ENCODE measurements around the gene SHANK2.

Gene SHANK2

DNA sequence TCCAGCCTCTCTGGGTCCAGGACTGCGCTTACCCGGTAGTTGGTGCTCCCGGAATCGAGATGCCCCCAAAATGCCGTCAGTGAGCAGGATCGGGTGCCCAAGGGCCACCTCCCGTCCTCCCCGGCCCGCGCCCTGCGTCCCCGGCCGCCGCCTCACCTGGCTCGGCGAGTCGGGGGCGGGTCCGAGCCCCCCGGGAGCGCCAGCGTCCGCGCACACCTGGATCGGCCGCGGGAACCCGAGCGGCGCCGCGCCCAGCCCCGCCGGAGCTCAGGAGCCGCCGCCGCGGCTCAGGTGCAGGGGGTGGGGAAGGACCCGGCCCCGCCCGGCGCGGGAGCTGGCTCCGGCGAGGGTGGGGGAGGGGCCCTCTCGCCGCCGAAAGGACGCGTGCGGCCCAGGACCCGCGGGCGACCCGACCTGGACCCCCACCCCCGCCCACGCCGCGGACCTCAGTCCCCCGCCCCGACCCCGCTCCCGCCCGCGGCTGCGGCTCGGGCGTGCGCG lies at the start of gene SHANK2:
TSS of gene SHANK2 (minus strand) at position 309 of the 501 bp plus-strand sequence. CDS start 105,251 bp downstream, outside the sequence.
- H3K9me3 Mint-ChIP-seq, result no peaks in the 10 kb centered on the region
- no peaks in the 10 kb centered on the region for H3K36me3 Mint-ChIP-seq (ENCODE audit: low read depth)
- H3K27ac Mint-ChIP-seq, result no peak within 1 kb of the TSS
- H3K27me3 Mint-ChIP-seq, result peaks cover 73% of the 10 kb centered on the region
- peaks cover 4% of the 10 kb centered on the region for H3K4me1 Mint-ChIP-seq (ENCODE audit: low read depth)
- no peak within 1 kb of the TSS for H3K4me3 Mint-ChIP-seq
- no peak for DNase-seq

DNA sequence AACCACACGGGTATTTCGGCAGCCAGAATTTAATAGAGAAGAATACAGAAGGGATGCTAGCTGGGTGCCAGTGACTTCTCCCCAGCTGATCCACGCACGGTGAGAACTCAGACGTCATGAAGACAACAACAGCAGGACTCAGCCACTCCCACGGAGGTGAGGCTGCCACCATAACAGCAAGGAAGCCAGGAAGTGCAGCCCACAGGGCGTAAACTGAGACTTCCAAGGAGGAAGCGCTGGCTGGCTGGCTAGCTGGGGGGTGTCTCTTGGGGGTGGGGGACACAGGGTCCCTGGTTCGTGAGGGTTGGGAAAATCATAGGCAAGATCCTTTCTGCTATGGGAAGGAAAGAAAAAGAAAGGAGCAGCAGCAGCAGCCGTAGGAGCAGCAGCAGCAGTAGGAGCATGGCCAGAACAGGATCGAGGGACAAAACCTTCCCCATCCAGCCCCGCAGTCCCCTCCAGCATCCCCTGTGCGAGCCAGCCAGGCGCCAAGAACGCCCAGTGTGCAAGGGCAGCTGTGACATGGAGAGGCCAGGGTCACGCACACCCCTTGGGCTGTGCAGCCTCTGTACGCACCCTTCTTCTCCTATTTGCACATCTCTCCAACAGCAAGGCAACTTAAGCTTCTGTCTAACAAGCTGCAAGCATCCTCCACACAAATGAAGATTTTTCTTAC lies 49.6 kb upstream of the SHANK2 start:
- no peak overlapping the region for H3K4me3 Mint-ChIP-seq
- peaks cover 35% of the 10 kb centered on the region for H3K27me3 Mint-ChIP-seq
- H3K9me3 Mint-ChIP-seq, result no peaks in the 10 kb centered on the region

DNA sequence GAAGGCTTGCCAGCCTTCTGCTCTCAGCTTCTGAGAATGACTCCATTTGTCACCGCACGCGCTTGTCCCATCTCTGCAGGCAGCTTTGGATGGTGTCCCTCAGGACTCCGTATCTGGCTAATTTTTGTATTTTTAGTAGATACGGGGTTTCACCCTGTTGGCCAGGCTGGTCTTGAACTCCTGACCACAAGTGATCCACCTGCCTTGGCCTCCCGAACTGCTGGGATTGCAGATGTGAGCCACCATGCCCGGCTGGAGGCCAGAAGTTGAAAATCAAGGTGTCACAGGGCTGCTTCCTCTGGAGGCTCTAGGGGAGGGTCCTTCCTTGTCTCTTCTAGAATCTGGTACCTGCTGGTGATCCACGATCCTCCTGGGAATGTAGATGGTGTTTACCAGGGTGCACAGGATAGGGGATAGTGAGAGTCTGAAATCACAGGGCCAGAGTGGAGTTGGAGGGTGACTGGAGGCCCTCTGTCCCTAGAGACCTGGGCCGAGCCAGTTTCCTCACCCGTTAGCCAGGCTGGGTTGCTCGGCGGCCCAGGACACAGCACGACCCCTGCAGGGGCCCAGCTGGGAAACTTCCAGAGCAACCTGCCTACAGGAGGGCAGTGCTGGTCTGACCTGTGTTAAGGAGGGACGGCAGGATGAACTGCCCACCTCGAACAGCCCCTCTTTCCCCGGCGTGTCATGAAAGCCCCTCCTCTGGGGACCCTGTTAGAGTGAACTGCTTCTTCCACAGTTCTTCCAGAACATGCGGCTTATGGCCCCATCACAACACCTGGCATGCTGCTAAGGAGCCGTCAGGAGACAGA lies 48.9 kb upstream of the SHANK2 start:
- no peak overlapping the region for H3K27ac Mint-ChIP-seq
- no peaks in the 10 kb centered on the region for H3K9me3 Mint-ChIP-seq
- no peaks in the 10 kb centered on the region for H3K36me3 Mint-ChIP-seq (ENCODE audit: low read depth)
- H3K27me3 Mint-ChIP-seq, result peaks cover 36% of the 10 kb centered on the region
- no peak overlapping the region for H3K4me3 Mint-ChIP-seq
- H3K4me1 Mint-ChIP-seq (ENCODE audit: low read depth), result no peaks in the 10 kb centered on the region
- no peak for DNase-seq

More for the DNA sequence above, 49.6 kb upstream of the SHANK2 start:
- no peaks in the 10 kb centered on the region for H3K36me3 Mint-ChIP-seq (ENCODE audit: low read depth)
- no peaks in the 10 kb centered on the region for H3K4me1 Mint-ChIP-seq (ENCODE audit: low read depth)
- H3K27ac Mint-ChIP-seq, result no peak overlapping the region
- DNase-seq, result no peak

DNA sequence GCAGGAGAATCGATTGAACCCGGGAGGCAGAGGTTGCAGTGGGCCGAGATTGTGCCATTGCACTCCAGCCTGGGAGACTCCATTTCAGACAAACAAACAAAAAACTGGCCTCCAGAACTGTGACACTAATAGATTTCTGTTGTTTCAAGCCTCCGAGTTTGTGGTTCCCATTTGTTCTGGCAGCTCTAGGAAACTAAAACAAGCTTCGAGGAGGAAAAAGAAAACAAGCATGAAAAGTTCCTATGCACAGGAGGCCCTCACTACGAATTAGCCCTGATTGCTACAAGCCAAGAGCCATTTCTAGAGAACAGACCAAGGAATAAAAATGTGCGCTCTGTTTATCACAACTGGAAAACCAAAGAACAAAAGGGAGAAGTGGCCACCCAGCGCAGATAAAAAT lies 47.8 kb upstream of the SHANK2 start:
- no peak overlapping the region for H3K4me3 Mint-ChIP-seq
- no peaks in the 10 kb centered on the region for H3K4me1 Mint-ChIP-seq (ENCODE audit: low read depth)
- no peaks in the 10 kb centered on the region for H3K36me3 Mint-ChIP-seq (ENCODE audit: low read depth)
- H3K9me3 Mint-ChIP-seq, result no peaks in the 10 kb centered on the region
- H3K27ac Mint-ChIP-seq, result no peak overlapping the region
- peaks cover 42% of the 10 kb centered on the region for H3K27me3 Mint-ChIP-seq
- DNase-seq, result no peak

DNA sequence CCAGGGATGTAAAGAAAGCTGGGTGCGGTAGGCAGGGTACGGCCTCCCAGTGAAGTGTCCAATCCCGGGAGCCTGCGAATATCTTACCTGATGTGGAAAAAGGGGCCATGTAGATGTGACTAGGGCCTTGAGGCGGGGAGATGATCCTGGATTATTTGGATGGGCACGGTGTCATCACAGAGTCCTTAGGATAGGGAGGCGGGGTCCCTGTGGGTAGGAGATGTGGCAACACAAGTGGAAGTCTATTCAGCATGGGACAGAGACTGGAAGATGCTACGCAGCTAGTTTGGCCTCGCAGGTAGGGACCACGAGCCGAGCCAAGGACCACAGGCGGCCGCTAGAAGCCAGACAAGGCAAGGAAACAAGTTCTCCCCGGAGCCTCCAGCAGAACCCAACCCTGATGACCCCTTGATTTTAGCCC lies 46.4 kb upstream of the SHANK2 start:
- no peak for DNase-seq
- Mint-ChIP-seq H3K27ac (no peak overlapping the region), H3K4me1 (ENCODE audit: low read depth) (no peaks in the 10 kb centered on the region), H3K27me3 (peaks cover 49% of the 10 kb centered on the region), H3K4me3 (no peak overlapping the region), H3K36me3 (ENCODE audit: low read depth) (no peaks in the 10 kb centered on the region), H3K9me3 (no peaks in the 10 kb centered on the region)

DNA sequence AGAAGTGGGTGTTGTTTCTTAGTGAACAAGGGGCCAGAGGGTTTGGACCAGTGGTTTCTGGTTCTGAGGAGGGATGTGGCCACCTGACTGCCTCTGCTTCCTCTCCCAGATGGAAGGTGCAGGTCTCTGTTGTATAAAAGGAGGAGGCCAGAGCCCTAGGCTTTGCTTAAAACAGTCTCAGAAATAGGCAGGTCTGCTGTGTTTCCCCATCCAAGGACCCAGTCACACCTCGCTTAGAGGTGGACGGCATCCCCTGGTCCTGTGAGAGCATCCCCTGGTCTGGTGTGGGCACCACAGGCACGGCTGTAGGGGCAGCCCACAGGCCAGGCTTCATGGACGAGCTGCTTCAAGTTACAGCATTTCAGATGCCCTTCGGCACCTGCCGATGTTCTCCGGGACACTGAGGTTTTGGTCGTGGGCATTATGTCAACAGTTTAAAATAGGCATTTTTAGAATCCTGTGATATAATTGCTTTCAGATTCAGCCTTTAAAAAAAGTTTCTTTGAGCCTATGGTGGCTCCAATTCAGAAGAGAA lies 45.7 kb upstream of the SHANK2 start:
- no peak overlapping the region for H3K4me3 Mint-ChIP-seq
- H3K9me3 Mint-ChIP-seq, result peaks cover 2% of the 10 kb centered on the region
- peaks cover 50% of the 10 kb centered on the region for H3K27me3 Mint-ChIP-seq
- H3K27ac Mint-ChIP-seq, result no peak overlapping the region
- H3K36me3 Mint-ChIP-seq (ENCODE audit: low read depth), result no peaks in the 10 kb centered on the region
- no peaks in the 10 kb centered on the region for H3K4me1 Mint-ChIP-seq (ENCODE audit: low read depth)
- DNase-seq, result no peak

DNA sequence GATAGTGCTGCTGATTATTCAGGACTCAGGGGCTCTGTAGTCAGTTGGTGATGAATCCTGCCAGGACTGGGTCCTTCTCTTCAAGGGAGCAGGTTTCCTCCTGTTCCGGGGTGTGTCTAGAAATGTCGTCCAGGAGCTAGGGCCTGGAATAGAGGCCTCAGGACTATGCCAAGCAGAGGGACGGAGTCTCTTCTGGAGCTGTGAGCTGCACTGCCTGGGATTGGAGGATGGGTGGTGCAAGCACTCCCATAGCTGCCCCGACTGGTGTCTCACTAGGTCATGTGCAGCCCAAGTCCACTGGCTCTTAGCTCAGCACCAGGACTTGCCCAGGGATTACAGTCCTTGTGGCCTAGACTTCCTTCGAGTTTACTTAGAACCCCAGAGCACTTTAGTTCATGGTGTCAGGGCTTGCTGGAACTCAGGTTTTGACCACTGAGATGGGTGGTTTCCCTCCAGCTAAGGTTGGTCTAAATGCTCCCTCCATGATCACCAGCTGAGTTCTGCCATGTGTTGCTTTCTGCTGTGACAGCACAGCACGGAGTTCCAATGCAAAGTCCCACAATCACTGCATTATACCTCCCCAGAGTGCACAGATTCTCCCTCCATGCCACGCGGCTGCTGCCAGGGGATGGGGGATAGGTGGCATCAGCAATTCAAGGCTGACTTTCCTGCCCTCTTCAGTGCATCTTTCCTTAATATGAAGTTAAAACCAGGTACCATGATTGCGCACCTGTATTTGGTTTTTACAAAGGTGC lies 42.6 kb upstream of the SHANK2 start:
- no peak overlapping the region for H3K27ac Mint-ChIP-seq
- H3K4me3 Mint-ChIP-seq, result no peak overlapping the region
- no peaks in the 10 kb centered on the region for H3K4me1 Mint-ChIP-seq (ENCODE audit: low read depth)
- no peaks in the 10 kb centered on the region for H3K36me3 Mint-ChIP-seq (ENCODE audit: low read depth)
- peaks cover 24% of the 10 kb centered on the region for H3K9me3 Mint-ChIP-seq
- peaks cover 48% of the 10 kb centered on the region for H3K27me3 Mint-ChIP-seq
- DNase-seq, result no peak

DNA sequence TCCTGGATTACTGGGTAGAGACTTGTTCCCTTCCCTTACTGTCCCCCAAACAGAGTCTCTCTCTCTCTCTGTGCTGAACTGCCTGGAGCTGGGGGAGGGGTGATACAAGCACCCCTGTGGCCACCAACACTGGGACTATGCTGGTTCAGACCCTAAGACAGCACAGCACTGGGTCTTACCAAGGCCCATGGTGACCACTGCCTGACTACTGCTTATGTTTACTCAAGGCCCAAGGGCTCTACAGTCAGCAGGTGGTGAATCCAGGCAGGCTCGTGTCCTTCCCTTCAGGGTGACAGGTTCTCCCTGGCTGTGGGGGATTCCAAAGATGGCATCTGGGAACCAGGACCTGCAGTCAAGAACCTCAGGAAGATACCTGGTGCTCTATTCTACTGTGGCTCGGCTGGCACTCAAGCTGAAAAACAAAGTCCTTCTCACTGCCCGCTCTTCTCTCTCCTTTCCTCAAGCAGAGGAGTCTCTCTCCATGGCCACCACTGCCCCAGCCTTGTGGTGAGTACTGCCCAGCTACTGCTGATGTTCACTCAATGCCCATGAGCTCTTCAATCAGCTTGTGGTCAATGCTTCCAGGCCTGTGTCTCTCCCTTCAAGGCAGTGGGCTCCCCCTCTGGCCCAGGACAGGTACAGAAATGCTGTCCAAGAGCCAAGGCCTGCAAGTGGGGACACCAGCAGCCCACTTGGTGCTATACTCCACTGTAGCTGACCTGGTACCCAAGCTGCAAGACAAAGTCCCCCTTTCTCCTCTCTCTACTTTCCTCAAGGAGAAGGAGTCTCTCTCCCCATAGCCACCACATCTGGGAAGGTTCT lies 41.8 kb upstream of the SHANK2 start:
- H3K4me3 Mint-ChIP-seq, result no peak overlapping the region
- H3K9me3 Mint-ChIP-seq, result peaks cover 31% of the 10 kb centered on the region
- no peak overlapping the region for H3K27ac Mint-ChIP-seq
- H3K27me3 Mint-ChIP-seq, result peaks cover 44% of the 10 kb centered on the region
- no peaks in the 10 kb centered on the region for H3K4me1 Mint-ChIP-seq (ENCODE audit: low read depth)
- no peaks in the 10 kb centered on the region for H3K36me3 Mint-ChIP-seq (ENCODE audit: low read depth)
- DNase-seq, result no peak

DNA sequence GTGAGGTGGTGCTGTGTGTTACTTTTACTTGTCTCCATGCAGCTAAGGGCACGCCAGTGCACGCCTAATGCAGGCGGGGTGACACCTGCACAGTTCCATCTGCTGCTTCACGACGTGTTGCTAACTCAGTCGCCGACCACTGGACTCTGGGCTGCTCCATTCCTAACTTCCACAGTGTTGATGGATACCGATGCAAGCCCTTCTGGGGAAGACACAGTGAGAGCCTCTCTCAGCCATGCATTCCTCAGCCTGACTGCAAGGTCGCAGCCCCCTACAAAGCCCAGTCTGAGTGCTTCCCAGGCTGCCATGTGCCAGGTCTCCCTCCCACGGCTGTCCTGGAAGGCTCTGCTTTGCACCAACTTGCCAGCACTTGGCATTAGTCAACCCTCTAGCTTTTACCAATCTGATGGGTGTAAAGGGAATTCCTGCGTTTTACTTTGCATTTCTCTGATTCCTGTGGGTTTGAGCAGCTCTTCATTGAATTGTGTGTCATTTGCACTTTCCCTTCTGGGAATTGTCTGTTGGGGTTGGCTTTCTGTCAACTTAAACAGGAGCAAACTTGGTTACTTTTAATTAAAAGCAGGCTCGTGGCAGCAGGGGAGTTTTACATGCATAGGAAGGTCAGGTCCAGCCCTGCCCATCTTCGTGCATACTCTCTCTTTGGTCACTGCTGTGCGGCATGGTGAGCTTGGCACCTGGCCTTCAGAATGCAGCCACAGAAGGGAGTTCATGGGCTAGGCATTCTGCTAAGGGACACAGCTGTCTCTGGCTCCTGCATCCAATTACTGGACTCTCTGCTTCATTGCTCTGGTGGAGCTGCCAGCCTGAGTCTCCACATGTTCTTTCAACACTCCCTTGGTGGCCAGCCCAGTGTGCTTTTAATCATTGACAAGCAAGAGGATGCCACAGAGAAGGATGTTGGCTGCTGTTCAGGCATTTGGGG lies 34.6 kb upstream of the SHANK2 start:
- peaks cover 21% of the 10 kb centered on the region for H3K9me3 Mint-ChIP-seq
- H3K36me3 Mint-ChIP-seq (ENCODE audit: low read depth), result no peaks in the 10 kb centered on the region
- H3K27me3 Mint-ChIP-seq, result peaks cover 13% of the 10 kb centered on the region
- no peaks in the 10 kb centered on the region for H3K4me1 Mint-ChIP-seq (ENCODE audit: low read depth)
- no peak for DNase-seq
- H3K27ac Mint-ChIP-seq, result no peak overlapping the region
- no peak overlapping the region for H3K4me3 Mint-ChIP-seq

DNA sequence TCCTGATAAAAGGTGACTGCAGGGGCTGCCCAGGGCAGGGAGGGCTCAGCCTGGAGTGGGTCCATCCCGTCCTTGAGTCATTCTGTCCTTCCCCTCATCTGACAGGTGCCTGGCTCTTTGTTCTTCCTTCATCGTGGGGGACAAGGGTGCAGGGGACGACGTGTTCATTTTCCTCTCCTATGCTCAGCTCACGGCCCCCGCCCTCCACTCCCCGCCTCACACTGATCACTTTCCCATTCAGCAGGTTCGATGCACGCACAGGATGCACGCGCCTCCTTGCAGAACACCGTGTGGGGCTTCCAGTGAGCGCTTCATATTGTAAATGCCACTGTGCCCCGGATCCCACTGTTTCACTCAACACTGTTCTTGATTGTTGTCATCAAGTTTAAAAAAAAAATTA lies 32.7 kb upstream of the SHANK2 start:
- Mint-ChIP-seq H3K27me3 (peaks cover 13% of the 10 kb centered on the region), H3K9me3 (peaks cover 8% of the 10 kb centered on the region), H3K4me1 (ENCODE audit: low read depth) (no peaks in the 10 kb centered on the region), H3K27ac (no peak overlapping the region), H3K36me3 (ENCODE audit: low read depth) (no peaks in the 10 kb centered on the region), H3K4me3 (no peak overlapping the region)
- DNase-seq, result no peak

DNA sequence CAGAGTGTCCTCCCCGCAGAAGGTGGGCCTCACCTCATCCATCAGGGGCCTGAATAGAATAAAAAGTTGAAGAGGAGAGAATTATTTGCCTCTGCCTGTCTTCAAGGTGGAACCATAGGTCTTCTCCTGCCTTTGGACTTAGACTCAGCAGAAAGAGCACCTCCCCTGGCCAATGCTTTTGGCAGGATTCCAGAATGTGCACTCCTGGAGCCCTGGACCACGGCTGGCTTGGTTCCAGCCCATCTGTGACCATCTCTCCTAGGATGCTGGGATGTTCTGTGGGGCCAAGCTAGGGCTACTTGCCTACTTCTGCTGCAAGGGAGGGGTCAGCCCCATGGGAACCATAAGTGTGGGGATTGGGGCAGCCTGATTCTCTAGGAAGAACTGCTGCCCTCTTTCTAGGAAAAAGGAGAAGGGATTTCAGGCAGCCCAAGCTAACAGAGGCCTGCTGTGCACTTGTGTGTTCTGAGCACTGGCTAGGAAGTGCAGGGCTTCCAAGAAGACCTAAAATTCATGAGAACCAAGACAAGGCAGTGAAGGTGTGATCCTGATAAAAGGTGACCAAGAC lies 32.2 kb upstream of the SHANK2 start:
- DNase-seq, result no peak
- no peak overlapping the region for H3K4me3 Mint-ChIP-seq
- H3K9me3 Mint-ChIP-seq, result peaks cover 5% of the 10 kb centered on the region

DNA sequence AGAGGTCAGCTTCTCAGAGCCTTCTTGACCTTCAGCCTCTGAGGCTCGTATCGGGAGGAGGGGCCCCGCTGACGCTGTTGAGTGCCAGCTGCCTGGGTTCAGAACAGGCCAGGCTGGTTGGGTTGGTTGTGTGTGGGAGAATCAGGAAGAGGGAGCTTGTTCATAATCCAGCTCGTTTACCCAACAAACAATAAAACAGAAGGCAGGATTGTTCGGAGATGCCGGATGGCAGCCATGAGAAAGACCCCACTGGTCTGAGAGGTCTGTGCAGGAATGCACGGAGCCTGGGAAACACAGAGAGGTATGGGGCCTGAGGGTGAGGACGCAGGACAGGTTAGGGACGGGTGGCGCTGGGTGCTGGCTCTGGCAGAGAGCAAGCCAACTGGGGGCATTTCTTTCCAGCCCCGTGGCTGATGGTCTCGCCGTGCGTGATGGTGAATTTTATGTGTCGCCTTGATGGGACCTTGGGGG lies 31.6 kb upstream of the SHANK2 start:
- H3K4me1 Mint-ChIP-seq (ENCODE audit: low read depth), result no peaks in the 10 kb centered on the region
- no peak overlapping the region for H3K4me3 Mint-ChIP-seq
- H3K27me3 Mint-ChIP-seq, result peaks cover 13% of the 10 kb centered on the region
- no peaks in the 10 kb centered on the region for H3K36me3 Mint-ChIP-seq (ENCODE audit: low read depth)
- no peak for DNase-seq
- no peak overlapping the region for H3K27ac Mint-ChIP-seq
- no peaks in the 10 kb centered on the region for H3K9me3 Mint-ChIP-seq

More for the DNA sequence above, 32.2 kb upstream of the SHANK2 start:
- Mint-ChIP-seq H3K27me3 (peaks cover 13% of the 10 kb centered on the region), H3K27ac (no peak overlapping the region), H3K36me3 (ENCODE audit: low read depth) (no peaks in the 10 kb centered on the region), H3K4me1 (ENCODE audit: low read depth) (no peaks in the 10 kb centered on the region)
